Neural cell (in vitro differentiated cells): ENCODE results near the gene TSPYL2.

ENCODE experiments used
- EZH2 ChIP-seq: fragments of 200-600, 300-800 bp; shearing (Covaris generic), sonication (generic); IDR thresholded peaks from 2 replicates; pipeline ENCODE4 v1.6.1; 2014; ENCODE audit warnings: antibody characterized with exemption, low read length, borderline replicate concordance, mild to moderate bottlenecking; ENCODE audit not compliant: insufficient read depth, poor library complexity, severe bottlenecking
- MXI1 ChIP-seq: fragments of 450-650 bp; conservative IDR thresholded peaks from 2 replicates; pipeline ENCODE4 v1.6.1; 2014; ENCODE audit warnings: antibody characterized with exemption, mild to moderate bottlenecking; ENCODE audit not compliant: poor library complexity, severe bottlenecking
- POLR2AphosphoS5 ChIP-seq: IDR thresholded peaks from 2 replicates; pipeline ENCODE4 v1.6.1; 2012
- RAD21 ChIP-seq: fragments of 450-650 bp; conservative IDR thresholded peaks from 2 replicates; pipeline ENCODE4 v1.6.1; 2014; ENCODE audit warnings: antibody characterized with exemption, mild to moderate bottlenecking, moderate library complexity
- TF ChIP-seq, protein P1 (sequence below): fragments of 450-650 bp; IDR thresholded peaks from 2 replicates; pipeline ENCODE4 v1.5.1; 2014; ENCODE audit warnings: antibody characterized with exemption, mild to moderate bottlenecking, moderate library complexity; ENCODE audit not compliant: poor library complexity, severe bottlenecking
- TF ChIP-seq, protein P2 (sequence below): IDR thresholded peaks from 2 replicates; pipeline ENCODE4 v1.6.1; 2012; ENCODE audit warnings: borderline replicate concordance

DNA sequence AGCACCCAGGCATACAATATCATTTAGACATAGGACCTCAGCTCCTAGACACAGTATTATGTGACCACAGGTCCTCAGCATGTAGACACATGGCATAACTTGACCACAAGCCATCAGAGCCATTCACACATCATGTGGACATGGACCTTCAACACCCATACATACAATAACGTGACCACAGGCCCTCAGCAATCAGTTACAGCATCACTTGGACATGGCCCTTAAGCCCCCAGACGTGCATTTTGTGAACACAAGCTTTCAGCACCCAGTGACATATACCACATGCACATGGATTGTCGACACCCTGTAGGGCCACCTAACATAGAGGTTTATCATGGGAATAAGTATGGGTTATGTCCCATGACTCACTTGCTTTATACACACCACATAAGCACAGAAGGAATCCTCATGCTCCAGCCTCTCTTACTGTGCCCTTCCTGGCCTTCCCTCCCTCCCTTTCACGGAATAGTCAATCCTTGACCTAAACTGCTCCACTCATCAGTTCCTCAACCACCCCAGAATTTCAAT lies 1.9 kb downstream of the TSPYL2 start:
- TF ChIP-seq EZH2 (no peak), POLR2AphosphoS5 (no peak), MXI1 (no peak), RAD21 (no peak)
- TF ChIP-seq, protein P1, sequence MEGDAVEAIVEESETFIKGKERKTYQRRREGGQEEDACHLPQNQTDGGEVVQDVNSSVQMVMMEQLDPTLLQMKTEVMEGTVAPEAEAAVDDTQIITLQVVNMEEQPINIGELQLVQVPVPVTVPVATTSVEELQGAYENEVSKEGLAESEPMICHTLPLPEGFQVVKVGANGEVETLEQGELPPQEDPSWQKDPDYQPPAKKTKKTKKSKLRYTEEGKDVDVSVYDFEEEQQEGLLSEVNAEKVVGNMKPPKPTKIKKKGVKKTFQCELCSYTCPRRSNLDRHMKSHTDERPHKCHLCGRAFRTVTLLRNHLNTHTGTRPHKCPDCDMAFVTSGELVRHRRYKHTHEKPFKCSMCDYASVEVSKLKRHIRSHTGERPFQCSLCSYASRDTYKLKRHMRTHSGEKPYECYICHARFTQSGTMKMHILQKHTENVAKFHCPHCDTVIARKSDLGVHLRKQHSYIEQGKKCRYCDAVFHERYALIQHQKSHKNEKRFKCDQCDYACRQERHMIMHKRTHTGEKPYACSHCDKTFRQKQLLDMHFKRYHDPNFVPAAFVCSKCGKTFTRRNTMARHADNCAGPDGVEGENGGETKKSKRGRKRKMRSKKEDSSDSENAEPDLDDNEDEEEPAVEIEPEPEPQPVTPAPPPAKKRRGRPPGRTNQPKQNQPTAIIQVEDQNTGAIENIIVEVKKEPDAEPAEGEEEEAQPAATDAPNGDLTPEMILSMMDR, result no peak
- TF ChIP-seq, protein P2, sequence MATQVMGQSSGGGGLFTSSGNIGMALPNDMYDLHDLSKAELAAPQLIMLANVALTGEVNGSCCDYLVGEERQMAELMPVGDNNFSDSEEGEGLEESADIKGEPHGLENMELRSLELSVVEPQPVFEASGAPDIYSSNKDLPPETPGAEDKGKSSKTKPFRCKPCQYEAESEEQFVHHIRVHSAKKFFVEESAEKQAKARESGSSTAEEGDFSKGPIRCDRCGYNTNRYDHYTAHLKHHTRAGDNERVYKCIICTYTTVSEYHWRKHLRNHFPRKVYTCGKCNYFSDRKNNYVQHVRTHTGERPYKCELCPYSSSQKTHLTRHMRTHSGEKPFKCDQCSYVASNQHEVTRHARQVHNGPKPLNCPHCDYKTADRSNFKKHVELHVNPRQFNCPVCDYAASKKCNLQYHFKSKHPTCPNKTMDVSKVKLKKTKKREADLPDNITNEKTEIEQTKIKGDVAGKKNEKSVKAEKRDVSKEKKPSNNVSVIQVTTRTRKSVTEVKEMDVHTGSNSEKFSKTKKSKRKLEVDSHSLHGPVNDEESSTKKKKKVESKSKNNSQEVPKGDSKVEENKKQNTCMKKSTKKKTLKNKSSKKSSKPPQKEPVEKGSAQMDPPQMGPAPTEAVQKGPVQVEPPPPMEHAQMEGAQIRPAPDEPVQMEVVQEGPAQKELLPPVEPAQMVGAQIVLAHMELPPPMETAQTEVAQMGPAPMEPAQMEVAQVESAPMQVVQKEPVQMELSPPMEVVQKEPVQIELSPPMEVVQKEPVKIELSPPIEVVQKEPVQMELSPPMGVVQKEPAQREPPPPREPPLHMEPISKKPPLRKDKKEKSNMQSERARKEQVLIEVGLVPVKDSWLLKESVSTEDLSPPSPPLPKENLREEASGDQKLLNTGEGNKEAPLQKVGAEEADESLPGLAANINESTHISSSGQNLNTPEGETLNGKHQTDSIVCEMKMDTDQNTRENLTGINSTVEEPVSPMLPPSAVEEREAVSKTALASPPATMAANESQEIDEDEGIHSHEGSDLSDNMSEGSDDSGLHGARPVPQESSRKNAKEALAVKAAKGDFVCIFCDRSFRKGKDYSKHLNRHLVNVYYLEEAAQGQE, result no peak
